Measurements from ENCODE around the gene CTBP2. TPM values are rescaled to one million over a fixed set of nuclear protein-coding genes. Genes with fewer than 3 reads are reported as not detected.

The CTBP2 gene
- total and polyA plus RNA-seq, 3 experiments from 2014 or later: 1.4 to 2.8 (median 1.8) TPM

DNA sequence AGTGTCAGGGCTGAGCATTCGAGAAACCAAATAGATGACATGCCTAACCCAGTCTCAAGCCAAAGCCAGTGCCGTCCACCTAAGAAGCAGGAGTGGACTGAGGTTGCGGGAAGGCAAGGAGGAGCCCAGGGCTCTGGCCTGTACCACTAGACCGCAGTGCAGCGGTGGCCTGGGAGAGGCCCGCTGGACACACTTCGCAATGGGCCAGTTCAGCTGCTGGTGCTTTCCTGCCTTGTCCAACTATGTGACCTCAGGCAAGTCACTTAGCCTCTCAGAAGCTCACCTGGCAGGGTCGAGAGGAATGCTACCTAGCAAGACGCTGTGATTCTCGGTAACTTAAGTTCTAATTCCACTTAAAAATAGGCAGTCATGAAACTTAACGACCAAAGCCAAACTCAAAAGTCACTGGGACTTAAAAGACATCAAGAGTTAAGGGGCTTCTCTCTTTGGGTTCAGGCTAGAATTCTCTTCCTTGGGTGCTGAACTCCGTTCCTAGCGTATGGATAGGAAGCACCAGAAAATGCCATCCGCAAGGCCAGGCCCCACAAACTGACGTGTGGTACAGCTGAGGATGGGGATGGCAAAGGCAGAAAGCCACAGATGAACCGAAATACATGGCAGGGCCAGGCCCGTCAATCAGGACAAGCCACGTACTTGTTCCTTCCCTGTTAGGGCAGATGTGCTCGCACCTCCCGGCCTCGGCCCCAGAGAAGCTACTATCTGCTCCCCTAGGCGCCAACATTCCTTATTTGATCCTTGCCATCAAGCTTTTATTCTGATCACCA is 34.2 kb downstream of the CTBP2 start:
- Histone ChIP-seq H3K4me1 (ENCODE audit: insufficient read depth, low read length) (no peaks in the 10 kb centered on the region), H3K27ac (ENCODE audit: low read depth, low read length) (no peak overlapping the region), H3K4me3 (ENCODE audit: low read length) (no peak overlapping the region), H3K9me3 (ENCODE audit: low read length) (no peaks in the 10 kb centered on the region), H3K36me3 (ENCODE audit: insufficient read depth, low read length) (no peaks in the 10 kb centered on the region), H3K27me3 (ENCODE audit: insufficient read depth, low read length, poor library complexity, severe bottlenecking) (no peaks in the 10 kb centered on the region)
- DNase-seq: no peak
- H3K27ac Mint-ChIP-seq: no peak overlapping the region
- no peak overlapping the region for H3K4me3 Mint-ChIP-seq
- no peaks in the 10 kb centered on the region for H3K4me1 Mint-ChIP-seq
- peaks cover 5 to 8% of the 10 kb centered on the region in 2 donors for H3K27me3 Mint-ChIP-seq
- CTCF ChIA-PET: no interaction called here
- no peaks in the 10 kb centered on the region for H3K36me3 Mint-ChIP-seq
- POLR2A ChIA-PET: no interaction called here
- no peaks in the 10 kb centered on the region for H3K9me3 Mint-ChIP-seq

DNA sequence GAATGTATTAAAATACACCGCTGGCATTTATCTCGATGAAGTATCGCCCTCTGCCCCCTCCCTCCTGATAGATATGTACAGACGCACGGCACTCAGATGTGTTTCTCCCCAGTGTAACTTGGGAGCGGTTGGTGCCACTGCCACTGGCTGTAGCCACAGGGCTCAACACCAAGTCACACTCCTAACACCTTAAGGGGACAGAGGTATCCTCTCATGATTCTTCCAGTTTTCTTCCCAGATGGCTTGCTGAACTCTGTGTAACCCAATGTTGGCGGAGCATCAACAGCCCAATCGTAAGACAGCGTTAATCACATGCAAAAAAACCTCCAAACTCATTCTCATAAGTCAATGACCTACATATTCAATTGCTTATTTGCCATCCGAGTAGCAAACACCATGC is 35.5 kb downstream of the CTBP2 start:
- ChIA-PET POLR2A (no interaction called here), CTCF (no interaction called here)
- Mint-ChIP-seq H3K9me3 (no peaks in the 10 kb centered on the region), H3K36me3 (no peaks in the 10 kb centered on the region), H3K27ac (no peak overlapping the region), H3K4me1 (no peaks in the 10 kb centered on the region), H3K27me3 (peaks cover 7 to 11% of the 10 kb centered on the region in 2 donors), H3K4me3 (no peak overlapping the region)
- no peaks in the 10 kb centered on the region for H3K27me3 ChIP-seq (ENCODE audit: insufficient read depth, low read length, poor library complexity, severe bottlenecking)
- H3K9me3 ChIP-seq (ENCODE audit: low read length): no peaks in the 10 kb centered on the region
- H3K4me1 ChIP-seq (ENCODE audit: insufficient read depth, low read length): no peaks in the 10 kb centered on the region
- no peak for DNase-seq
- H3K27ac ChIP-seq (ENCODE audit: low read depth, low read length): no peak overlapping the region
- no peaks in the 10 kb centered on the region for H3K36me3 ChIP-seq (ENCODE audit: insufficient read depth, low read length)
- no peak overlapping the region for H3K4me3 ChIP-seq (ENCODE audit: low read length)

DNA sequence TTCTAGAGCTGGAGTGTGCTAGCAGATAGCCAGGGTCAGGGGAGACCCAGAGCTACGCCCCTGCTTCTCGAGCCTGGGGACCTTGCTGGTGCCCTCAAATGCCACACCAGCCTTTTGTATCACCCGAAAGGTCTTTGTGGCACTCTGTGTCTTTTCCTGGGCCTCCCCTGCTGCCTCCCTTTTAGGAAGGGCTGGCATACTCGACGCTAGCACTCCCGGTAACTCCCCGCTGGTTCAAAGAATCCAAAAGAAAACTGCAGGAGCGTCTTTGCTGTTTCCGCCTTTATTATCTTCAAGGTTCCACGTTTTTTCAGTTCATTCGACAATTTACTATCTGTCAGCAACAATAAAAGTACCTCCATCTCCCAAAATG is 36.3 kb downstream of the CTBP2 start:
- H3K27ac ChIP-seq (ENCODE audit: low read depth, low read length): no peak overlapping the region
- H3K4me1 ChIP-seq (ENCODE audit: insufficient read depth, low read length): no peaks in the 10 kb centered on the region
- Mint-ChIP-seq H3K27me3 (peaks cover 7 to 11% of the 10 kb centered on the region in 2 donors), H3K36me3 (no peaks in the 10 kb centered on the region), H3K27ac (no peak overlapping the region), H3K9me3 (no peaks in the 10 kb centered on the region), H3K4me3 (no peak overlapping the region), H3K4me1 (no peaks in the 10 kb centered on the region)
- ChIA-PET CTCF (no interaction called here), POLR2A (no interaction called here)
- no peaks in the 10 kb centered on the region for H3K9me3 ChIP-seq (ENCODE audit: low read length)
- no peaks in the 10 kb centered on the region for H3K27me3 ChIP-seq (ENCODE audit: insufficient read depth, low read length, poor library complexity, severe bottlenecking)
- no peaks in the 10 kb centered on the region for H3K36me3 ChIP-seq (ENCODE audit: insufficient read depth, low read length)
- DNase-seq: no peak
- no peak overlapping the region for H3K4me3 ChIP-seq (ENCODE audit: low read length)

DNA sequence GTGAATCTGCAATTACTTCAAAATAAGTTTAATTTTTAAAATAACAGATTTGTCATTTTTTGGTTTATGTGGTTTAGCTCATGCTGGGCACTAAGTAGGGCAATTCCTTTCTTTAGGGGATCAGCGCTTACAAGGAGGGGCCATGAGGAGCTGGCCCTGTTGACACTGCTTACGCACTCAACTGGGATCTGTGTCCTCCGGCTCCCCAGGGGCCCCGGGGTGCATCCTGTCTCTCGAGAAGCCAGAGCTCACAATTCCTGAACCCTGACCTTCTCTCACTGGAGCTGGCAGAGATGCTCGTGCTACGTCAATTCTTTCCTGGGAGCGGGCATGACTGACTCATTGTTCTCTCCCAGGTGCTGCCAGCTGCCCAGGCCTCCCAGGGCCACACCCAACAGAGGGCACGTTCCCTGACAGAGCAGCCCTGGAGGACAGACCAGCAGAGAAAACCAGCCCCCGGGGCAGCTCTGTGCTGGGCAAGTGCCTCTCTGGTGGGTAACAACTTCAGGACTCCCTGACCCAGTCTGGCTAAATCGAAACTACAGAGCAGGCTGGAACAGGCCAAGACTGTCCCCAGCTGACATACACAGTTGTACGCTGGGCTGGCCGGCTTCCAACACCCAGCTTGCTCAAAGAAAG is 36.8 kb downstream of the CTBP2 start:
- CTCF ChIA-PET: no interaction called here
- H3K27me3 ChIP-seq (ENCODE audit: insufficient read depth, low read length, poor library complexity, severe bottlenecking): no peaks in the 10 kb centered on the region
- Mint-ChIP-seq H3K9me3 (no peaks in the 10 kb centered on the region), H3K36me3 (no peaks in the 10 kb centered on the region), H3K4me1 (no peaks in the 10 kb centered on the region), H3K27ac (no peak overlapping the region), H3K4me3 (no peak overlapping the region), H3K27me3 (peaks cover 7 to 11% of the 10 kb centered on the region in 2 donors)
- no peak for DNase-seq
- H3K4me1 ChIP-seq (ENCODE audit: insufficient read depth, low read length): no peaks in the 10 kb centered on the region
- POLR2A ChIA-PET: no interaction called here
- H3K36me3 ChIP-seq (ENCODE audit: insufficient read depth, low read length): no peaks in the 10 kb centered on the region
- no peaks in the 10 kb centered on the region for H3K9me3 ChIP-seq (ENCODE audit: low read length)
- no peak overlapping the region for H3K27ac ChIP-seq (ENCODE audit: low read depth, low read length)
- H3K4me3 ChIP-seq (ENCODE audit: low read length): no peak overlapping the region

DNA sequence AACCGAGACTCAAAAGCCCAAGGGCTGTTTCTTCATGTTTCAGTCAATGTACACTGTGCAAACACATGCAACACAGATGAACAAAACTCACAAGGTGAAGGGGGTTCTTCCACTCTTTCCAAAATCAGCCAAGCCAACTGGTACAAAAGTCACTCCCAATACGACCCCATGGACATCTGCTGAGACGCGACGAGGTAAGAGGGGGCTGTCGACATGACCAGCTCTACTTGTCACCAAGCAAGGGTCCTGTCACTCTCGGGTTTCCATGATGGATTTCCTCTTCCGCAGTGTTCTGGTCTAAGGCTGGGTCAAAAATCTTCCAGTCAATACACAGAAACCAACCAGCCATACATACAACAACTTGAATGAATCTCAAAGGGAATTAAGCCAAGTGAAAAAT is 37.8 kb downstream of the CTBP2 start:
- Mint-ChIP-seq H3K27me3 (peaks cover 9 to 11% of the 10 kb centered on the region in 2 donors), H3K27ac (no peak overlapping the region), H3K4me1 (no peaks in the 10 kb centered on the region), H3K9me3 (no peaks in the 10 kb centered on the region), H3K4me3 (no peak overlapping the region), H3K36me3 (no peaks in the 10 kb centered on the region)
- Histone ChIP-seq H3K36me3 (ENCODE audit: insufficient read depth, low read length) (no peaks in the 10 kb centered on the region), H3K4me1 (ENCODE audit: insufficient read depth, low read length) (no peaks in the 10 kb centered on the region), H3K4me3 (ENCODE audit: low read length) (no peak overlapping the region), H3K27me3 (ENCODE audit: insufficient read depth, low read length, poor library complexity, severe bottlenecking) (no peaks in the 10 kb centered on the region), H3K9me3 (ENCODE audit: low read length) (no peaks in the 10 kb centered on the region), H3K27ac (ENCODE audit: low read depth, low read length) (no peak overlapping the region)
- ChIA-PET POLR2A (no interaction called here), CTCF (no interaction called here)
- no peak for DNase-seq

DNA sequence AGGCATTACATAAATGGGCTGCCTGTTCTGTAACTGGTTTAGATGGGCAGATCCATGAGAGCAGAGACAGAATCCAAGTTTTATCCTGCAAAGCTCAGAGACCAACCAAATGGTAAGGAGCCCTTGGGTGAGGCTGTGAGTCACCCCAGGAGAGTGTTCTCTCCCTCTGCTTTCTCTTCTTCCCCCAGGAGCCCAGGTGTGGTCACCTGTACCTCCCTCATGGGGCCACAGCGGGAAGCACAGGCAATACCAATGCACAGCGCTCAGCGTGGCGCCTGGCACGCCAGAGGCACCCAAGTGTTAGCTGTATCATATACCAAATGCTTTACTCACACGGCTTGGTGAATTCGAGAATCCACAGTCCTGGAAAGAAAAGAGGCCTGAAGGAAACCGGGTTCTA is 39.4 kb downstream of the CTBP2 start:
- H3K36me3 ChIP-seq (ENCODE audit: insufficient read depth, low read length): no peaks in the 10 kb centered on the region
- POLR2A ChIA-PET: no interaction called here
- no peaks in the 10 kb centered on the region for H3K36me3 Mint-ChIP-seq

DNA sequence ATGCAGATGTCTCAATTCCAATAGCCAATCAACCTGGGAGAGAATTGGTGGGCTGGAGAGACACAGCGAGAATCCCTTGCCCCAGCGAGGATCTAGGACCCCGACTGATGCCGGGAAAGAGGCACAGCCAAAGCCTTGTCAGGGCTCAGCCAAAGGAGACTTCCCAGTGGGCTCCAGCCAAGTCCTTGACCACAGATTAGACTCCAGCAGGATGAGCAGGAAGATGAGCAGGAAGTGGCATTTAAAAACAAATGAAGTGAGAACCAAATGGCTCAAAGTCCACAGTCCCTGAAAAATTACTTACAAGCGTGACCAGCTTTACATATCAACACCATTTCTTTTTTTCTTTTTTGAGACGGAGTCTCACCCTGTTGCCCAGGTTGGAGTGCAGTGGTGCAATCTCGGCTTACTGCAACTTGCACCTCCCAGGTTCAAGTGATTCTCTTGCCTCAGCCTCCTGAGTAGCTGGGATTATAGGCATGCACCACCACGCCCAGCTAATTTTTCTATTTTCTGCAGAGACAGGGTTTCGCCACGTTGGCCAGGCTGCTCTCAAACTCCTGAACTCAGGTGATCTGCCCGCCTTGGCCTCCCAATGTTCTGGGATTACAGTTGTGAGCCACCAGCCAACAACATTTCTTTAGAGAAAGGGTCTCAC is 40.2 kb downstream of the CTBP2 start:
- Histone ChIP-seq H3K27ac (ENCODE audit: low read depth, low read length) (no peak overlapping the region), H3K4me1 (ENCODE audit: insufficient read depth, low read length) (no peaks in the 10 kb centered on the region), H3K27me3 (ENCODE audit: insufficient read depth, low read length, poor library complexity, severe bottlenecking) (no peaks in the 10 kb centered on the region), H3K36me3 (ENCODE audit: insufficient read depth, low read length) (no peaks in the 10 kb centered on the region), H3K9me3 (ENCODE audit: low read length) (no peaks in the 10 kb centered on the region), H3K4me3 (ENCODE audit: low read length) (no peak overlapping the region)
- Mint-ChIP-seq H3K27ac (peak overlapping the region in 1 of 8 donors; percentile 38), H3K36me3 (no peaks in the 10 kb centered on the region), H3K27me3 (peaks cover 7 to 16% of the 10 kb centered on the region in 2 donors), H3K4me3 (no peak overlapping the region), H3K4me1 (no peaks in the 10 kb centered on the region), H3K9me3 (no peaks in the 10 kb centered on the region)
- ChIA-PET CTCF (no interaction called here), POLR2A (no interaction called here)
- DNase-seq: no peak

More for the DNA sequence above, 39.4 kb downstream of the CTBP2 start:
- Mint-ChIP-seq H3K4me1 (no peaks in the 10 kb centered on the region), H3K27me3 (peaks cover 7 to 11% of the 10 kb centered on the region in 2 donors), H3K4me3 (no peak overlapping the region), H3K27ac (no peak overlapping the region), H3K9me3 (no peaks in the 10 kb centered on the region)
- no peaks in the 10 kb centered on the region for H3K9me3 ChIP-seq (ENCODE audit: low read length)
- CTCF ChIA-PET: no interaction called here
- H3K4me3 ChIP-seq (ENCODE audit: low read length): no peak overlapping the region
- H3K27me3 ChIP-seq (ENCODE audit: insufficient read depth, low read length, poor library complexity, severe bottlenecking): no peaks in the 10 kb centered on the region
- DNase-seq: no peak
- no peaks in the 10 kb centered on the region for H3K4me1 ChIP-seq (ENCODE audit: insufficient read depth, low read length)
- H3K27ac ChIP-seq (ENCODE audit: low read depth, low read length): no peak overlapping the region

DNA sequence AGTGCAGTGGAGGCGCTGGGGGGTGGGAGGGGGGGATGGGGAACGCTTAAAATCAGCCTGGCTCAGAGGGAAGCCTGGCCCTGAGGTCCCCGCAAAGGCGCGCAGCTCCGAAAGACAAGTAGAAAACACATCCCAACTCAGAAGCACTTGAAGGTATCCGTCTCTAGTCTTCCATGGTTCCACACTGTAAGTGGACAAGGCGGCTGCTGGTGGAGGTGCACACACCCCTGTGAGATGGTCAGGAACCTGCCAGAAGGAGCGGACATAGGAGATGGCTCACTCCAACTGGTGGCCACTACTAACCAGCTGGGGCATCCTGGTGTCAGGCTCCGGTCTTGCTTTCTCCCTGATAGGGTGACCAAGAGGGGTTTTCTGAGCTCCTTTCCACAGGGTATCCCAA is 41.7 kb downstream of the CTBP2 start:
- no peaks in the 10 kb centered on the region for H3K36me3 Mint-ChIP-seq
- POLR2A ChIA-PET: no interaction called here
- CTCF ChIA-PET: no interaction called here
- Histone ChIP-seq H3K9me3 (ENCODE audit: low read length) (no peaks in the 10 kb centered on the region), H3K4me1 (ENCODE audit: insufficient read depth, low read length) (no peaks in the 10 kb centered on the region), H3K27ac (ENCODE audit: low read depth, low read length) (no peak overlapping the region), H3K27me3 (ENCODE audit: insufficient read depth, low read length, poor library complexity, severe bottlenecking) (no peaks in the 10 kb centered on the region), H3K4me3 (ENCODE audit: low read length) (no peak overlapping the region), H3K36me3 (ENCODE audit: insufficient read depth, low read length) (no peaks in the 10 kb centered on the region)
- no peaks in the 10 kb centered on the region for H3K9me3 Mint-ChIP-seq
- H3K4me3 Mint-ChIP-seq: no peak overlapping the region
- no peaks in the 10 kb centered on the region for H3K4me1 Mint-ChIP-seq
- no peak for DNase-seq
- peaks cover 7 to 20% of the 10 kb centered on the region in 2 donors for H3K27me3 Mint-ChIP-seq
- H3K27ac Mint-ChIP-seq: no peak overlapping the region
